GM23338 (cell line): ENCODE measurements around the gene LY6G6D. TPM values are rescaled to one million over a fixed set of nuclear protein-coding genes. Genes with fewer than 3 reads are reported as not detected.

Source experiments
- EZH2 ChIP-seq: fragments of 200-600 bp; sonication (generic); IDR thresholded peaks from one replicate; pipeline ENCODE4 v1.8.0; 2017; ENCODE audit warnings: antibody characterized with exemption, mild to moderate bottlenecking, low read depth; ENCODE audit not compliant: unreplicated experiment
- EZH2phosphoT487 ChIP-seq: fragments of 200-600 bp; sonication (generic); IDR thresholded peaks from one replicate; pipeline ENCODE4 v1.8.1; 2018; ENCODE audit warnings: antibody characterized with exemption; ENCODE audit not compliant: unreplicated experiment
- JUNB ChIP-seq: IDR thresholded peaks from one replicate; pipeline ENCODE4 v1.6.1; 2016; ENCODE audit warnings: antibody characterized with exemption; ENCODE audit not compliant: unreplicated experiment
- polyA plus RNA-seq: library from polyadenylated mRNA; unstranded; fragments of >200 nt; fragmentation: Nextera tagmentation; extraction: Ambion mirVana; gene quantifications from 2 replicates; pipeline ENCODE4 v1.2.1, GENCODE V29; 2016
- total RNA-seq: library from RNA; depleted of rRNA; stranded (reverse); fragments of >200 nt; shearing (Covaris generic); gene quantifications from 2 replicates; pipeline ENCODE4 v1.2.3, GENCODE V29; 2014
- TF ChIP-seq, protein P1 (sequence below): fragments of 250-450 bp; sonication (Bioruptor Pico); IDR thresholded peaks from 2 replicates; pipeline ENCODE4 v1.5.0; 2020; ENCODE audit warnings: mild to moderate bottlenecking, moderate library complexity
- TF ChIP-seq, protein P2 (sequence below): IDR thresholded peaks from one replicate; pipeline ENCODE4 v1.6.1; 2018; ENCODE audit warnings: antibody characterized with exemption; ENCODE audit not compliant: unreplicated experiment

LY6G6D gene
- total and polyA plus RNA-seq, 2 experiments from 2014 or later = not detected

DNA sequence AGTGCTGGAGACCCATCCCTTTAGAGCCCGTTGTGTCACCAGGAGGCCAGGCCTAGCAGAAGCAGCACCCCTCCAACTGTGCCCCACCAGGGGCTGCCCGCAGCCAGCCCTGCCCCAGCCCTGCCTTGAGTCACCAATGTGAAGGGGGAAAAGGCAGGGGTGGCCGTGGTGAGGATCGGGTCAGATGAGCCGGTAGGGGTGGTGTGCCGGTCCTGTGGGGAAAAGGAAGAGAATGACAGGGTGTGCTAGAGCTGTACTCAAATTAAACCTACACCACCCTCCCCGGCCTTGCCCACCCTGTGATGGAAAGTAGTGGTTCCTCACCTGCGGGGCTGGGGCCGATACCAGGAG is 50.4 kb downstream of the LY6G6D start (continued):
- TF ChIP-seq, protein P1, sequence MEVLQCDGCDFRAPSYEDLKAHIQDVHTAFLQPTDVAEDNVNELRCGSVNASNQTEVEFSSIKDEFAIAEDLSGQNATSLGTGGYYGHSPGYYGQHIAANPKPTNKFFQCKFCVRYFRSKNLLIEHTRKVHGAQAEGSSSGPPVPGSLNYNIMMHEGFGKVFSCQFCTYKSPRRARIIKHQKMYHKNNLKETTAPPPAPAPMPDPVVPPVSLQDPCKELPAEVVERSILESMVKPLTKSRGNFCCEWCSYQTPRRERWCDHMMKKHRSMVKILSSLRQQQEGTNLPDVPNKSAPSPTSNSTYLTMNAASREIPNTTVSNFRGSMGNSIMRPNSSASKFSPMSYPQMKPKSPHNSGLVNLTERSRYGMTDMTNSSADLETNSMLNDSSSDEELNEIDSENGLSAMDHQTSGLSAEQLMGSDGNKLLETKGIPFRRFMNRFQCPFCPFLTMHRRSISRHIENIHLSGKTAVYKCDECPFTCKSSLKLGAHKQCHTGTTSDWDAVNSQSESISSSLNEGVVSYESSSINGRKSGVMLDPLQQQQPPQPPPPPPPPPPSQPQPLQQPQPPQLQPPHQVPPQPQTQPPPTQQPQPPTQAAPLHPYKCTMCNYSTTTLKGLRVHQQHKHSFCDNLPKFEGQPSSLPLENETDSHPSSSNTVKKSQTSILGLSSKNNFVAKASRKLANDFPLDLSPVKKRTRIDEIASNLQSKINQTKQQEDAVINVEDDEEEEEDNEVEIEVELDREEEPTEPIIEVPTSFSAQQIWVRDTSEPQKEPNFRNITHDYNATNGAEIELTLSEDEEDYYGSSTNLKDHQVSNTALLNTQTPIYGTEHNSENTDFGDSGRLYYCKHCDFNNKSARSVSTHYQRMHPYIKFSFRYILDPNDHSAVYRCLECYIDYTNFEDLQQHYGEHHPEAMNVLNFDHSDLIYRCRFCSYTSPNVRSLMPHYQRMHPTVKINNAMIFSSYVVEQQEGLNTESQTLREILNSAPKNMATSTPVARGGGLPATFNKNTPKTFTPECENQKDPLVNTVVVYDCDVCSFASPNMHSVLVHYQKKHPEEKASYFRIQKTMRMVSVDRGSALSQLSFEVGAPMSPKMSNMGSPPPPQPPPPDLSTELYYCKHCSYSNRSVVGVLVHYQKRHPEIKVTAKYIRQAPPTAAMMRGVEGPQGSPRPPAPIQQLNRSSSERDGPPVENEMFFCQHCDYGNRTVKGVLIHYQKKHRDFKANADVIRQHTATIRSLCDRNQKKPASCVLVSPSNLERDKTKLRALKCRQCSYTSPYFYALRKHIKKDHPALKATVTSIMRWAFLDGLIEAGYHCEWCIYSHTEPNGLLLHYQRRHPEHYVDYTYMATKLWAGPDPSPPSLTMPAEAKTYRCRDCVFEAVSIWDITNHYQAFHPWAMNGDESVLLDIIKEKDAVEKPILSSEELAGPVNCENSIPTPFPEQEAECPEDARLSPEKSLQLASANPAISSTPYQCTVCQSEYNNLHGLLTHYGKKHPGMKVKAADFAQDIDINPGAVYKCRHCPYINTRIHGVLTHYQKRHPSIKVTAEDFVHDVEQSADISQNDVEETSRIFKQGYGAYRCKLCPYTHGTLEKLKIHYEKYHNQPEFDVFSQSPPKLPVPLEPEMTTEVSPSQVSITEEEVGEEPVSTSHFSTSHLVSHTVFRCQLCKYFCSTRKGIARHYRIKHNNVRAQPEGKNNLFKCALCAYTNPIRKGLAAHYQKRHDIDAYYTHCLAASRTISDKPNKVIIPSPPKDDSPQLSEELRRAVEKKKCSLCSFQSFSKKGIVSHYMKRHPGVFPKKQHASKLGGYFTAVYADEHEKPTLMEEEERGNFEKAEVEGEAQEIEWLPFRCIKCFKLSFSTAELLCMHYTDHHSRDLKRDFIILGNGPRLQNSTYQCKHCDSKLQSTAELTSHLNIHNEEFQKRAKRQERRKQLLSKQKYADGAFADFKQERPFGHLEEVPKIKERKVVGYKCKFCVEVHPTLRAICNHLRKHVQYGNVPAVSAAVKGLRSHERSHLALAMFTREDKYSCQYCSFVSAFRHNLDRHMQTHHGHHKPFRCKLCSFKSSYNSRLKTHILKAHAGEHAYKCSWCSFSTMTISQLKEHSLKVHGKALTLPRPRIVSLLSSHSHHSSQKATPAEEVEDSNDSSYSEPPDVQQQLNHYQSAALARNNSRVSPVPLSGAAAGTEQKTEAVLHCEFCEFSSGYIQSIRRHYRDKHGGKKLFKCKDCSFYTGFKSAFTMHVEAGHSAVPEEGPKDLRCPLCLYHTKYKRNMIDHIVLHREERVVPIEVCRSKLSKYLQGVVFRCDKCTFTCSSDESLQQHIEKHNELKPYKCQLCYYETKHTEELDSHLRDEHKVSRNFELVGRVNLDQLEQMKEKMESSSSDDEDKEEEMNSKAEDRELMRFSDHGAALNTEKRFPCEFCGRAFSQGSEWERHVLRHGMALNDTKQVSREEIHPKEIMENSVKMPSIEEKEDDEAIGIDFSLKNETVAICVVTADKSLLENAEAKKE (CRISPR knock-in tag) = no peak
- TF ChIP-seq EZH2phosphoT487 (no peak), JUNB (no peak), EZH2 (no peak)
- TF ChIP-seq, protein P2, sequence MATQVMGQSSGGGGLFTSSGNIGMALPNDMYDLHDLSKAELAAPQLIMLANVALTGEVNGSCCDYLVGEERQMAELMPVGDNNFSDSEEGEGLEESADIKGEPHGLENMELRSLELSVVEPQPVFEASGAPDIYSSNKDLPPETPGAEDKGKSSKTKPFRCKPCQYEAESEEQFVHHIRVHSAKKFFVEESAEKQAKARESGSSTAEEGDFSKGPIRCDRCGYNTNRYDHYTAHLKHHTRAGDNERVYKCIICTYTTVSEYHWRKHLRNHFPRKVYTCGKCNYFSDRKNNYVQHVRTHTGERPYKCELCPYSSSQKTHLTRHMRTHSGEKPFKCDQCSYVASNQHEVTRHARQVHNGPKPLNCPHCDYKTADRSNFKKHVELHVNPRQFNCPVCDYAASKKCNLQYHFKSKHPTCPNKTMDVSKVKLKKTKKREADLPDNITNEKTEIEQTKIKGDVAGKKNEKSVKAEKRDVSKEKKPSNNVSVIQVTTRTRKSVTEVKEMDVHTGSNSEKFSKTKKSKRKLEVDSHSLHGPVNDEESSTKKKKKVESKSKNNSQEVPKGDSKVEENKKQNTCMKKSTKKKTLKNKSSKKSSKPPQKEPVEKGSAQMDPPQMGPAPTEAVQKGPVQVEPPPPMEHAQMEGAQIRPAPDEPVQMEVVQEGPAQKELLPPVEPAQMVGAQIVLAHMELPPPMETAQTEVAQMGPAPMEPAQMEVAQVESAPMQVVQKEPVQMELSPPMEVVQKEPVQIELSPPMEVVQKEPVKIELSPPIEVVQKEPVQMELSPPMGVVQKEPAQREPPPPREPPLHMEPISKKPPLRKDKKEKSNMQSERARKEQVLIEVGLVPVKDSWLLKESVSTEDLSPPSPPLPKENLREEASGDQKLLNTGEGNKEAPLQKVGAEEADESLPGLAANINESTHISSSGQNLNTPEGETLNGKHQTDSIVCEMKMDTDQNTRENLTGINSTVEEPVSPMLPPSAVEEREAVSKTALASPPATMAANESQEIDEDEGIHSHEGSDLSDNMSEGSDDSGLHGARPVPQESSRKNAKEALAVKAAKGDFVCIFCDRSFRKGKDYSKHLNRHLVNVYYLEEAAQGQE = no peak
